Testis (tissue), 2 donors: ENCODE results near the gene ZNF532.

ENCODE experiments used
- CTCF ChIP-seq, 3 experiments: fragments of 450-650 bp in 2 of 3; fragments of 200-600 bp in 1 of 3; sonication (generic) in 1 of 3; IDR thresholded peaks; one replicate each; pipeline ENCODE4 v1.5.1; 2016 to 2019; ENCODE audit warnings: antibody characterized with exemption in 3 of 3, mild to moderate bottlenecking in 2 of 3, moderate library complexity in 1 of 3
- POLR2A ChIP-seq: fragments of 450-650 bp; IDR thresholded peaks from one replicate; pipeline ENCODE4 v1.6.1; 2017; ENCODE audit warnings: antibody characterized with exemption, mild to moderate bottlenecking, moderate library complexity

GRCh38 chr18:58848685-58849084 lies 16.0 kb upstream of the ZNF532 start:
- TF ChIP-seq CTCF (IDR thresholded peaks at IDR 0.05) (no peak), POLR2A (no peak)
